ENCODE data around the gene GPR12.

DNA sequence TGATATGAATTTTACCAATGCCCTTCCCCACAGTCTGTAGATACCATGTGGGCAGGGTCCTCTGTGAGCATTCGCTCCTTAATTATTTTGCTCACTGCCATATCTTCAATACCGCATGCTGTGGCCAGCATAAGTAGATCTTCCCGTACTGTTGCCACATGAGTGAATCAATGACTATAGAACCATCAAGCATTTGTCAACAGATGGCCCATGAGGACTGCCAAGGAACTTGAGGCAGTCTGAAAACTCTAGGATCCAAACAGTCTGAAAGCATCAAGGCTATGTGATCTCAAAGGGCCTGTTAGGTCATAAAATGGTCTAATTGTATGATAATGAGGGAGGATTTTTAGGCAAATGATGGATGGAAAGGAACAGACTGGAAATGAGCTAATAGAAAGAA lies 27.4 kb upstream of the GPR12 start:
- TF ChIP-seq, protein P1, sequence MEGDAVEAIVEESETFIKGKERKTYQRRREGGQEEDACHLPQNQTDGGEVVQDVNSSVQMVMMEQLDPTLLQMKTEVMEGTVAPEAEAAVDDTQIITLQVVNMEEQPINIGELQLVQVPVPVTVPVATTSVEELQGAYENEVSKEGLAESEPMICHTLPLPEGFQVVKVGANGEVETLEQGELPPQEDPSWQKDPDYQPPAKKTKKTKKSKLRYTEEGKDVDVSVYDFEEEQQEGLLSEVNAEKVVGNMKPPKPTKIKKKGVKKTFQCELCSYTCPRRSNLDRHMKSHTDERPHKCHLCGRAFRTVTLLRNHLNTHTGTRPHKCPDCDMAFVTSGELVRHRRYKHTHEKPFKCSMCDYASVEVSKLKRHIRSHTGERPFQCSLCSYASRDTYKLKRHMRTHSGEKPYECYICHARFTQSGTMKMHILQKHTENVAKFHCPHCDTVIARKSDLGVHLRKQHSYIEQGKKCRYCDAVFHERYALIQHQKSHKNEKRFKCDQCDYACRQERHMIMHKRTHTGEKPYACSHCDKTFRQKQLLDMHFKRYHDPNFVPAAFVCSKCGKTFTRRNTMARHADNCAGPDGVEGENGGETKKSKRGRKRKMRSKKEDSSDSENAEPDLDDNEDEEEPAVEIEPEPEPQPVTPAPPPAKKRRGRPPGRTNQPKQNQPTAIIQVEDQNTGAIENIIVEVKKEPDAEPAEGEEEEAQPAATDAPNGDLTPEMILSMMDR (IDR thresholded peaks at IDR 0.05), result no peak
- TF ChIP-seq POLR2A (IDR thresholded peaks at IDR 0.05), result no peak
- no peak for TF ChIP-seq POLR2AphosphoS5 (IDR thresholded peaks at IDR 0.05)
